Glutamatergic neuron (in vitro differentiated cells): ENCODE results near the gene GID8. TPM values are rescaled to one million over a fixed set of nuclear protein-coding genes. Genes with fewer than 3 reads are reported as not detected.

ENCODE experiments used
- DNase-seq: peaks from one replicate; pipeline ENCODE4 v3.0.0; 2022
- H3K27ac Mint-ChIP-seq: one replicate; pipeline ENCODE4 v1.8.0; 2020; ENCODE audit warnings: mild to moderate bottlenecking, mixed read lengths, inconsistent platforms; ENCODE audit not compliant: unreplicated experiment
- H3K27me3 Mint-ChIP-seq: one replicate; pipeline ENCODE4 v1.8.0; 2020; ENCODE audit warnings: mild to moderate bottlenecking, moderate library complexity, mixed read lengths, inconsistent platforms; ENCODE audit not compliant: unreplicated experiment
- H3K36me3 Mint-ChIP-seq: one replicate; pipeline ENCODE4 v1.8.0; 2020; ENCODE audit warnings: mild to moderate bottlenecking, mixed read lengths, inconsistent platforms; ENCODE audit not compliant: unreplicated experiment
- H3K4me1 Mint-ChIP-seq: one replicate; pipeline ENCODE4 v1.8.0; 2020; ENCODE audit warnings: mild to moderate bottlenecking, low read depth, mixed read lengths, inconsistent platforms; ENCODE audit not compliant: unreplicated experiment
- H3K4me3 Mint-ChIP-seq: one replicate; pipeline ENCODE4 v1.8.0; 2020; ENCODE audit warnings: mild to moderate bottlenecking, mixed read lengths, inconsistent platforms; ENCODE audit not compliant: unreplicated experiment
- H3K9me3 Mint-ChIP-seq: one replicate; pipeline ENCODE4 v1.8.0; 2020; ENCODE audit warnings: mild to moderate bottlenecking, moderate library complexity, mixed read lengths, inconsistent platforms; ENCODE audit not compliant: unreplicated experiment
- total RNA-seq: library from RNA; stranded (reverse); fragmentation: NEBNext Ultra II Directional; extraction: Animal tissue kit (Norgen Biotek cat#: 25700); gene quantifications from one replicate; pipeline ENCODE4 v1.2.1, GENCODE V29; 2021; ENCODE audit not compliant: unreplicated experiment
- TF ChIP-seq, protein P1 (sequence below): fragments of 200-600 bp; sonication (generic); IDR thresholded peaks from one replicate; pipeline ENCODE4 v1.5.0; 2021; ENCODE audit not compliant: partially characterized antibody, unreplicated experiment

GID8 gene
- total RNA-seq, 1 donor from 2014 or later, result 57.8 TPM

DNA sequence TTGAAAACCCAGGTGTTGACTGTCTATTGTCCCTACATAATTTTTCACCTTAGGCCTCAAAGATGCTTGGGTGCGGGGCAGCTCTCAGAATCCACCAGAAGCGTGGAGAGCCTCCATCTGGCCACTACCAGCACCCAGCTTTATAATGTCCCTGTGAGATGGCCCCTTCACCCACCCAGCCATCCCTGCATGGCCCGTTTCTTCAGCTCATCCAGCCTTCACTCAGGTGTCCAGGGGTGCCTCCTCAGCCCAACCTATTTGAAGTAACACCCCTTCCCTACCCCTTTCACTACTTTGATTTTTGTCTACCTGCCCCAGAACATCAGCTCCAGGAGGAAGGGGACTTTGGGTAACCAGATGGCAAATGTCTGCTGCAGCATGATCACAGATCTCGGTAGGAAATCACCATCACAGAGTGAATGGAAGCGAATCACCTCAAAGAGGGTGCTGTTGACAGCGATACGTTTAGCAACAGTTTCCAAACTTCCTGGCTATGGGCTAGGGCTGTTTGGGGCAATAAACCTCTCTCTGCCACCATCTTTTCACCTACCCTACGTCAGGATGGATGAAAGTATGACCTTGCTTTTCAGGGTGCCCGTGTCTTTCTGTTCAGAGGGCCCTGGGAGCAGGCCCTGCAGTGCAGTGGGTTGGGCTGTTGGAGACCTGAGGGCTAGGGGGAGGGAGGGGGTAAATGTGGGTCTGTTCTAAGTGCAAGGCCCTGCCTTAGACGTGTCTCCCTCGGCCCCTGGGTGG is 13.4 kb downstream of the GID8 start:
- H3K4me3 Mint-ChIP-seq, result no peak overlapping the region

DNA sequence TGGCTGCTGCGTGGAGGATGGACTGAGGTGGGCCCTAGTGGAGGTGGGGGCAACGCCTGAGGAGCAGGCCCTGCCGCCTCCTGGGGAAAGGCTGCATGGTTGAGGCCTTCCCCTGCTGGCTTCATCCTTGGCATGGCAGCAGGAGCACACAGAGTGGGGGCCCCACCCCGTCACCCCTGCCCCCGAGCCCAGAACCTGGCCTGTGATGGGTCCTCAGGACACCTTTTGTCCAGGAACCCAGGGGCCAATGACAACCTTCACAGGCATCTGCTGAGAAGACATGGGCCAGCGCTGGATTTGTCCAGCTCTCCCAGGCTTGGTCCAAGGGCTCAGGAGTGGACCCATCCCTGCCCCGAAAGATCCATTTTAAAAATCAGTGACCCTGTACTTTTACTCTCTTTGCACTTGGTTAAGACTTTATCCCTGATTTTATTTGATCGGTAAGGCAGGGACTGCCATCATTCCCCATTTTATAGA is 14.0 kb downstream of the GID8 start:
- H3K9me3 Mint-ChIP-seq, result no peaks in the 10 kb centered on the region
- H3K27me3 Mint-ChIP-seq, result peaks cover 7% of the 10 kb centered on the region
- peak; percentile 14 for DNase-seq
- peaks cover 1% of the 10 kb centered on the region for H3K4me1 Mint-ChIP-seq
- H3K27ac Mint-ChIP-seq, result no peak overlapping the region
- TF ChIP-seq, protein P1, sequence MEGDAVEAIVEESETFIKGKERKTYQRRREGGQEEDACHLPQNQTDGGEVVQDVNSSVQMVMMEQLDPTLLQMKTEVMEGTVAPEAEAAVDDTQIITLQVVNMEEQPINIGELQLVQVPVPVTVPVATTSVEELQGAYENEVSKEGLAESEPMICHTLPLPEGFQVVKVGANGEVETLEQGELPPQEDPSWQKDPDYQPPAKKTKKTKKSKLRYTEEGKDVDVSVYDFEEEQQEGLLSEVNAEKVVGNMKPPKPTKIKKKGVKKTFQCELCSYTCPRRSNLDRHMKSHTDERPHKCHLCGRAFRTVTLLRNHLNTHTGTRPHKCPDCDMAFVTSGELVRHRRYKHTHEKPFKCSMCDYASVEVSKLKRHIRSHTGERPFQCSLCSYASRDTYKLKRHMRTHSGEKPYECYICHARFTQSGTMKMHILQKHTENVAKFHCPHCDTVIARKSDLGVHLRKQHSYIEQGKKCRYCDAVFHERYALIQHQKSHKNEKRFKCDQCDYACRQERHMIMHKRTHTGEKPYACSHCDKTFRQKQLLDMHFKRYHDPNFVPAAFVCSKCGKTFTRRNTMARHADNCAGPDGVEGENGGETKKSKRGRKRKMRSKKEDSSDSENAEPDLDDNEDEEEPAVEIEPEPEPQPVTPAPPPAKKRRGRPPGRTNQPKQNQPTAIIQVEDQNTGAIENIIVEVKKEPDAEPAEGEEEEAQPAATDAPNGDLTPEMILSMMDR, result no peak
- no peak overlapping the region for H3K4me3 Mint-ChIP-seq
- H3K36me3 Mint-ChIP-seq, result peaks cover 12% of the 10 kb centered on the region

More for the DNA sequence above, 13.4 kb downstream of the GID8 start:
- Mint-ChIP-seq H3K27ac (no peak overlapping the region), H3K9me3 (no peaks in the 10 kb centered on the region), H3K27me3 (peaks cover 7% of the 10 kb centered on the region), H3K4me1 (peaks cover 1% of the 10 kb centered on the region), H3K36me3 (peaks cover 12% of the 10 kb centered on the region)
- DNase-seq, result no peak
- TF ChIP-seq, protein P1, result no peak

DNA sequence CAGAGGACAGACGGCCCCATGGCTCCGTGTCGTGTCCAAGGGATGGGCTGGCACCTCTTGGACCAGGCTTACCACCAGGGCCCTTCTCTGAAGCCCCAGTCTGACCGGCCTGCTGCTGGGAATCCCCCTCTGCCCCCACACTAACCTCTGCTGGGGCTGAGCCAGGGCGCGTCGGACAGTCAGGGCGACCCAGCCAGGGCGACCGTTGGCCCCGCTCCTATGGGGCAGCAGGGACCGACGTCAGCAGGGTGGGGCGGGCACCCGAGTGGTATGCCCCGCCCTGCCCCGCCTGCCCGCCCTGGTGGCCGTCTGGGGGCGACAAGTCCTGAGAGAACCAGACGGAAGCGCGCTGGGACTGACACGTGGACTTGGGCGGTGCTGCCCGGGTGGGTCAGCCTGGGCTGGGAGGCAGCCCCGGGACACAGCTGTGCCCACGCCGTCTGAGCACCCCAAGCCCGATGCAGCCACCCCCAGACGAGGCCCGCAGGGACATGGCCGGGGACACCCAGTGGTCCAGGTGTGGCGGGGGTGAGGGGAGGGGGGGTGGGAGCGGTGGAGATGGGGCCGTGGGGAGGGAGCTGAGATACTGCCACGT is 14.5 kb downstream of the GID8 start, which contains the start of gene SLC17A9:
SLC17A9 (plus strand) TSS at position 337 of the 595 bp plus-strand sequence; CDS start at position 459, 122 bp downstream.
- peaks cover 7% of the 10 kb centered on the region for H3K27me3 Mint-ChIP-seq
- peaks cover 12% of the 10 kb centered on the region for H3K36me3 Mint-ChIP-seq
- TF ChIP-seq, protein P1, result no peak
- peaks cover 1% of the 10 kb centered on the region for H3K4me1 Mint-ChIP-seq
- no peak within 1 kb of the TSS for H3K27ac Mint-ChIP-seq
- no peak within 1 kb of the TSS for H3K4me3 Mint-ChIP-seq
- H3K9me3 Mint-ChIP-seq, result no peaks in the 10 kb centered on the region
- no peak for DNase-seq

DNA sequence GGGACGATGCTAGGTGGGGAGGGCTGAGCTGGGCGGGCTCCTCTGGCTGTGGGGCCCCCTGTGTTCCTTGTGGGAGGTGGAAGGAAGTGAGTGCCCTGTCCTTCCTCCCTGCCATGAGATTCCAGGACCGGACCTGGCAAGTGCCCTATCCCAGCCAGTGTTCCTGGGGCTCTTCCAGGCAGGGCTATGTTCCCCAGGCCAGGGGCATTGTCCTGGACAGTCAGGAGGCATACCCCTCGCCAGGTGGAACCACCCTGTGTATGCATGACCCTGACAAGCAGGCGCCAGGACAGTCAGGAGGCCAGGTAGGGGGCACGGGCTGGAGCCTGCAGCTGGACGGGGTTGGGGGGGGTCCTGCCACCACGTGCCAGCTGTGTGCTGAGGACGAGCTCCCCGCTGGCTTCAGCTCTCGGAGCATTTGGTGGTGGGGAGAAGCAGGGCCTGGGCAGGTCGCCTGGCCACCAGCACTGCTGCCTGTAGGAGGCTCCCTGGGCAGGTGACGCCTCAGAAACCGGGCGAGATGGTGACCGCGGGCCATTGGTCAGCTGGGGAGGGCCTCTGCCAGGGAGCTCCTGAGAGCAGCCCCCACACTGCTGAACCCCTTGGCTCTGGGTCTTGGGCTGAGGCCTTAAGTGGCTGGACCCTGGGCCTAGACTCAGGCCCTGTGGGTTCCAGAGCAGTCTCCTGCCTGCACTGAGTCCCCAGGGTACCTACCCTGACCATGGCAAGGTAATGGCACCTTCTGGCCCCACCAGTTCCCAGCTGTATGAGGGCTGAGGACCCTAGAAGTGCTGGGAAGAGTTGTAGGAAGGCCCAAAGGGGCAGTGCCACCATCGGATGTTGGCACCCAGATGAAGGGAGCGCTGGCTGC is 15.3 kb downstream of the GID8 start:
- Mint-ChIP-seq H3K4me1 (peaks cover 1% of the 10 kb centered on the region), H3K27me3 (peaks cover 7% of the 10 kb centered on the region), H3K4me3 (no peak overlapping the region), H3K27ac (no peak overlapping the region), H3K36me3 (peaks cover 12% of the 10 kb centered on the region), H3K9me3 (no peaks in the 10 kb centered on the region)
- TF ChIP-seq, protein P1, result no peak
- peak; percentile 18 for DNase-seq
